Hair follicle dermal papilla cell (primary cell): ENCODE measurements around the gene RAD51AP1. TPM values are rescaled to one million over a fixed set of nuclear protein-coding genes. Genes with fewer than 3 reads are reported as not detected.

ENCODE experiments used
- total RNA-seq: library from RNA; depleted of rRNA; stranded (reverse); fragments of >200 nt; gene quantifications from 2 replicates; pipeline ENCODE4 v1.2.3, GENCODE V29; 2012

RAD51AP1 gene, protein sequence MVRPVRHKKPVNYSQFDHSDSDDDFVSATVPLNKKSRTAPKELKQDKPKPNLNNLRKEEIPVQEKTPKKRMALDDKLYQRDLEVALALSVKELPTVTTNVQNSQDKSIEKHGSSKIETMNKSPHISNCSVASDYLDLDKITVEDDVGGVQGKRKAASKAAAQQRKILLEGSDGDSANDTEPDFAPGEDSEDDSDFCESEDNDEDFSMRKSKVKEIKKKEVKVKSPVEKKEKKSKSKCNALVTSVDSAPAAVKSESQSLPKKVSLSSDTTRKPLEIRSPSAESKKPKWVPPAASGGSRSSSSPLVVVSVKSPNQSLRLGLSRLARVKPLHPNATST
- 1.9 and 2.1 TPM in 2 replicates for total RNA-seq

GRCh38 chr12:4538207-4539160 lies at the start of gene RAD51AP1:
RAD51AP1 (plus strand) TSS chr12:4538890; CDS start chr12:4538940, 50 bp downstream.

GRCh38 chr12:4562034-4562657 lies 23.5 kb downstream of the RAD51AP1 start, which contains the start of gene DYRK4:
DYRK4 (plus strand) TSS chr12:4562208; CDS start chr12:4562246, 38 bp downstream.

Other genes starting within 250 kb of the RAD51AP1 start
- gene TIGAR, start 217.7 kb upstream of the RAD51AP1 start, total RNA-seq, result 7.3 and 8.1 TPM in 2 replicates
- not detected in 2 replicates for gene FGF23, start 159.2 kb upstream of the RAD51AP1 start, total RNA-seq
- not detected in 2 replicates for gene FGF6, start 93.1 kb upstream of the RAD51AP1 start, total RNA-seq
- gene DYRK4, start 23.3 kb downstream of the RAD51AP1 start, total RNA-seq, result 29.1 and 29.9 TPM in 2 replicates
- gene AKAP3, start 110.2 kb downstream of the RAD51AP1 start, total RNA-seq, result 1.8 and 2.7 TPM in 2 replicates
- gene NDUFA9, start 110.2 kb downstream of the RAD51AP1 start, total RNA-seq, result 36.3 and 53.7 TPM in 2 replicates
- gene GALNT8, start 181.5 kb downstream of the RAD51AP1 start, total RNA-seq, result not detected in 2 replicates